IMR-90 (cell line): Measurements from ENCODE around the gene PTGDR. TPM values are rescaled to one million over a fixed set of nuclear protein-coding genes. Genes with fewer than 3 reads are reported as not detected.
A peak's percentile ranks its signal among the peaks of the same experiment; 100 is the strongest.

Experiments used
- ATAC-seq: fragments of 200-7000 bp; cut with Tn5 transposase; 2 replicates; pipeline ENCODE4 v1.9.1; 2020; ENCODE audit warnings: low read depth, mild to moderate bottlenecking, moderate library complexity
- BruUV-seq: library from RNA; stranded (reverse); fragments of 400-500 nt; replicated peaks from 2 replicates; lab custom pipeline; 2021; lab: Mats Ljungman, UMichigan
- CTCF ChIA-PET: fragments of 300-600 bp; formaldehyde crosslinking; extraction: SDS; loops from one replicate; lab custom pipeline; 2021; ENCODE audit warnings: antibody characterized with exemption; lab: Yijun Ruan, JAX
- POLR2A ChIA-PET: fragments of 300-600 bp; sonication (Branson Sonifier 250); formaldehyde crosslinking; loops from one replicate; lab custom pipeline; 2022; ENCODE audit warnings: antibody characterized with exemption; ENCODE audit not compliant: unreplicated experiment; lab: Charles Lee
- DNase-seq: peaks from one replicate; pipeline ENCODE4 v3.0.0; 2013
- H2AFZ ChIP-seq: replicated peaks from 2 replicates; pipeline ENCODE3; 2013; ENCODE audit warnings: low read length, mild to moderate bottlenecking; ENCODE audit not compliant: poor library complexity
- H2AK5ac ChIP-seq: 2 replicates; pipeline ENCODE4 v1.6.1; 2013; ENCODE audit warnings: low read depth, low read length, inconsistent platforms
- H2AK9ac ChIP-seq: replicated peaks from 2 replicates; pipeline ENCODE3; 2013; ENCODE audit warnings: mild to moderate bottlenecking, low read depth, low read length, moderate library complexity; ENCODE audit not compliant: poor library complexity
- H2BK120ac ChIP-seq: 2 replicates; pipeline ENCODE4 v1.6.1; 2013; ENCODE audit warnings: low read depth, low read length, inconsistent platforms
- H2BK15ac ChIP-seq: 3 replicates; pipeline ENCODE4 v1.6.1; 2013; ENCODE audit warnings: low read depth, low read length, inconsistent platforms
- H2BK20ac ChIP-seq: 2 replicates; pipeline ENCODE4 v1.6.1; 2013; ENCODE audit warnings: low read depth, mild to moderate bottlenecking, inconsistent platforms, low read length, moderate library complexity
- H2BK5ac ChIP-seq: 2 replicates; pipeline ENCODE4 v1.6.1; 2013; ENCODE audit warnings: mild to moderate bottlenecking, low read depth, low read length, inconsistent platforms; ENCODE audit not compliant: poor library complexity, severe bottlenecking
- H3K14ac ChIP-seq: replicated peaks from 2 replicates; pipeline ENCODE4 v1.6.1; 2013; ENCODE audit warnings: low read depth, low read length, inconsistent platforms
- H3K18ac ChIP-seq: 2 replicates; pipeline ENCODE4 v1.6.1; 2013; ENCODE audit warnings: low read depth, low read length, control low read depth
- H3K23ac ChIP-seq: 2 replicates; pipeline ENCODE4 v1.6.1; 2013; ENCODE audit warnings: low read depth, low read length, inconsistent platforms
- H3K27ac ChIP-seq: 2 replicates; pipeline ENCODE4 v1.5.1; 2013; ENCODE audit warnings: mild to moderate bottlenecking, control low read depth, low read length; ENCODE audit not compliant: insufficient read depth
- H3K27me3 ChIP-seq: 2 replicates; pipeline ENCODE4 v1.6.1; 2013; ENCODE audit warnings: low read length; ENCODE audit not compliant: control insufficient read depth, insufficient read depth
- H3K36me3 ChIP-seq: 2 replicates; pipeline ENCODE4 v1.6.1; 2013; ENCODE audit warnings: low read length, mixed read lengths; ENCODE audit not compliant: control insufficient read depth, insufficient read depth
- H3K4ac ChIP-seq: 2 replicates; pipeline ENCODE4 v1.6.1; 2013; ENCODE audit warnings: low read depth, low read length, inconsistent platforms
- H3K4me1 ChIP-seq: 2 replicates; pipeline ENCODE4 v1.6.1; 2013; ENCODE audit warnings: low read length, mixed read lengths; ENCODE audit not compliant: control insufficient read depth, insufficient read depth
- H3K4me2 ChIP-seq: 2 replicates; pipeline ENCODE4 v1.6.1; 2013; ENCODE audit warnings: low read depth, mild to moderate bottlenecking, control low read depth, low read length, moderate library complexity
- H3K4me3 ChIP-seq: 2 replicates; pipeline ENCODE4 v1.5.1; 2013; ENCODE audit warnings: low read depth, mild to moderate bottlenecking, control low read depth, low read length, moderate library complexity; ENCODE audit not compliant: insufficient read depth
- H3K56ac ChIP-seq: 2 replicates; pipeline ENCODE4 v1.6.1; 2013; ENCODE audit warnings: low read length, inconsistent platforms; ENCODE audit not compliant: insufficient read depth; ENCODE audit errors: extremely low read depth
- H3K79me1 ChIP-seq, 2 experiments: 2 replicates each; pipeline ENCODE4 v1.6.1; 2013; ENCODE audit warnings: low read length in 2 of 2, inconsistent platforms in 1 of 2, low read depth in 1 of 2
- H3K9ac ChIP-seq: 2 replicates; pipeline ENCODE4 v1.6.1; 2013; ENCODE audit warnings: low read depth, low read length, control low read depth
- H3K9me1 ChIP-seq: 2 replicates; pipeline ENCODE4 v1.6.1; 2013; ENCODE audit warnings: low read length, inconsistent platforms; ENCODE audit not compliant: insufficient read depth
- H3K9me3 ChIP-seq: 2 replicates; pipeline ENCODE4 v1.6.1; 2013; ENCODE audit warnings: low read length; ENCODE audit not compliant: control insufficient read depth, insufficient read depth
- H4K20me1 ChIP-seq: 2 replicates; pipeline ENCODE4 v1.6.1; 2013; ENCODE audit warnings: low read length, inconsistent platforms; ENCODE audit not compliant: insufficient read depth
- H4K5ac ChIP-seq: 2 replicates; pipeline ENCODE4 v1.6.1; 2013; ENCODE audit warnings: mild to moderate bottlenecking, low read depth, low read length, control low read depth
- H4K8ac ChIP-seq, 2 experiments: 2 replicates each; pipeline ENCODE4 v1.6.1; 2013; ENCODE audit warnings: low read depth in 2 of 2, low read length in 2 of 2, control low read depth in 1 of 2, inconsistent platforms in 1 of 2
- H4K91ac ChIP-seq: 2 replicates; pipeline ENCODE4 v1.6.1; 2013; ENCODE audit warnings: low read depth, low read length, inconsistent platforms; ENCODE audit not compliant: insufficient read depth
- BHLHE40 ChIP-seq: fragments of 150-350 bp; IDR thresholded peaks from 2 replicates; pipeline ENCODE4 v1.6.1; 2016; ENCODE audit warnings: mild to moderate bottlenecking, low read depth, low read length
- CHD1 ChIP-seq: IDR thresholded peaks from 2 replicates; pipeline ENCODE4 v1.6.1; 2012; ENCODE audit warnings: low read depth, low read length, improper control_type of control experiment
- CTCF ChIP-seq: conservative IDR thresholded peaks from 2 replicates; pipeline ENCODE4 v1.5.1; 2012; ENCODE audit warnings: mild to moderate bottlenecking, low read depth, low read length, improper control_type of control experiment
- ELK1 ChIP-seq: fragments of 150-350 bp; IDR thresholded peaks from 2 replicates; pipeline ENCODE4 v1.6.1; 2016; ENCODE audit warnings: low read depth, mild to moderate bottlenecking, low read length, moderate library complexity, borderline replicate concordance
- FOS ChIP-seq: fragments of 150-350 bp; IDR thresholded peaks from 2 replicates; pipeline ENCODE4 v1.6.1; 2016; ENCODE audit warnings: low read depth, low read length
- MAFK ChIP-seq: IDR thresholded peaks from 2 replicates; pipeline ENCODE4 v1.6.1; 2012; ENCODE audit warnings: low read depth, low read length, improper control_type of control experiment
- MXI1 ChIP-seq: IDR thresholded peaks from 2 replicates; pipeline ENCODE4 v1.6.1; 2012; ENCODE audit warnings: low read depth, mild to moderate bottlenecking, low read length, moderate library complexity, borderline replicate concordance
- POLR2A ChIP-seq: IDR thresholded peaks from 2 replicates; pipeline ENCODE4 v1.6.1; 2012; ENCODE audit warnings: mild to moderate bottlenecking, low read depth, low read length
- RAD21 ChIP-seq: IDR thresholded peaks from 2 replicates; pipeline ENCODE4 v1.6.1; 2012; ENCODE audit warnings: low read length, improper control_type of control experiment
- RFX5 ChIP-seq: IDR thresholded peaks from 2 replicates; pipeline ENCODE4 v1.8.0; 2012; ENCODE audit warnings: low read depth, mild to moderate bottlenecking, low read length, moderate library complexity
- SMC3 ChIP-seq: fragments of 150-350 bp; IDR thresholded peaks from 2 replicates; pipeline ENCODE4 v1.6.1; 2016; ENCODE audit warnings: low read depth, mild to moderate bottlenecking, antibody characterized with exemption, low read length, moderate library complexity
- WGBS, 2 experiments: methylation state at CpG; one replicate each; pipeline versions ENCODE4 v1.1.5 to v1.1.7; 2013; ENCODE audit warnings: missing lambda C conversion rate in 2 of 2; ENCODE audit not compliant: insufficient read length in 1 of 2; ENCODE audit errors: extremely low coverage in 2 of 2; 5-methylcytosine and 5-hydroxymethylcytosine counted together
- dilution Hi-C: fragments of 300-500 bp; cut with HindIII; formaldehyde crosslinking; loops from one replicate; pipeline ENCODE4 v1.14.3; 2018; ENCODE audit warnings: low sequenced_read_pairs; ENCODE audit not compliant: unreplicated experiment
- in situ Hi-C: fragments of 300-500 bp; cut with MboI; formaldehyde crosslinking; loops from 3 replicates; pipeline ENCODE4 v1.14.3; 2019; ENCODE audit warnings: low sequenced_read_pairs, inconsistent platforms, mixed read lengths
- intact Hi-C: fragments of 100-400 bp; cut with micrococcal nuclease; formaldehyde crosslinking; loops from 2 replicates; pipeline ENCODE4 v1.10.0; 2022
- polyA plus RNA-seq, 3 experiments: library from polyadenylated mRNA; depleted of rRNA; stranded (reverse); fragments of >200 nt; gene quantifications; 2 replicates each; pipeline ENCODE4 v1.2.3, GENCODE V29; 2012; ENCODE audit warnings: low replicate concordance in 1 of 3
- total RNA-seq: library from RNA; depleted of rRNA; stranded (reverse); fragments of >200 nt; gene quantifications from 2 replicates; pipeline ENCODE4 v1.2.3, GENCODE V29; 2012

PTGDR gene
- total and polyA plus RNA-seq, 2 of the 4 experiments (the other 2 are of a cell fraction) = not detected

GRCh38 chr14:52241087-52241793 is 26.3 kb upstream of the PTGDR start (continued):
- no peak for TF ChIP-seq CTCF

GRCh38 chr14:52244328-52244727 is 23.2 kb upstream of the PTGDR start:
- H3K4me1 ChIP-seq = peaks cover 8% of the 10 kb centered on the region
- no peaks in the 10 kb centered on the region for H3K79me1 ChIP-seq
- WGBS, 2 experiments = 57% methylated on average over 1 of the region's 2 CpGs; no CpG with 5 or more reads in 1 of the 2 experiments
- no peak overlapping the region for H3K9ac ChIP-seq
- 0 out of 2 replicates have a peak, but pooled peaks cover 2% of the 10 kb centered on the region for H3K9me3 ChIP-seq
- DNase-seq (no peak), ATAC-seq (no peak)
- 0 out of 4 replicates have a peak overlapping the region, but pooled peaks of 1 of the 2 experiments have one; percentile 1 for H4K8ac ChIP-seq
- no peak overlapping the region for H4K91ac ChIP-seq
- ChIA-PET POLR2A (no interaction called here), CTCF (no interaction called here)
- no peak overlapping the region; the same call in 1 of the 2 replicates for H3K23ac ChIP-seq
- H2AK5ac ChIP-seq = no peak overlapping the region
- no peak overlapping the region; the same call in 1 of the 2 replicates for H3K14ac ChIP-seq
- H3K27ac ChIP-seq = no peak overlapping the region
- intact Hi-C loops = no loop called here
- no peak overlapping the region for H2BK5ac ChIP-seq
- no TSS peak for BruUV-seq
- H2BK120ac ChIP-seq = no peak overlapping the region
- H4K20me1 ChIP-seq = no peaks in the 10 kb centered on the region; the same call in 1 of the 2 replicates
- H2BK20ac ChIP-seq = peak overlapping the region; percentile 75; the same call in 1 of the 2 replicates
- H3K4me3 ChIP-seq = no peak overlapping the region
- H3K56ac ChIP-seq = no peak overlapping the region
- H3K27me3 ChIP-seq = no peaks in the 10 kb centered on the region
- peaks cover 7% of the 10 kb centered on the region; the same call in 1 of the 2 replicates for H3K9me1 ChIP-seq
- no peak overlapping the region for H3K4ac ChIP-seq
- H2BK15ac ChIP-seq = peak overlapping the region; percentile 28; the same call in 1 of the 3 replicates
- H3K36me3 ChIP-seq = no peaks in the 10 kb centered on the region
- no peak overlapping the region for H3K18ac ChIP-seq
- no peak overlapping the region for H4K5ac ChIP-seq
- dilution Hi-C loops = no loop called here
- H2AFZ ChIP-seq = no peak overlapping the region
- in situ Hi-C loops = no loop called here
- H3K4me2 ChIP-seq = 0 out of 2 replicates have a peak overlapping the region, but pooled peaks have one; percentile 28
- no peak overlapping the region for H2AK9ac ChIP-seq
- TF ChIP-seq BHLHE40 (no peak), CHD1 (no peak), RAD21 (no peak), MAFK (no peak), ELK1 (no peak), RFX5 (no peak), SMC3 (no peak), POLR2A (no peak), MXI1 (no peak), FOS (no peak), CTCF (no peak)
